CD4-positive, alpha-beta T cell (primary cell): Measurements from ENCODE around the gene KHDC3L. TPM values are rescaled to one million over a fixed set of nuclear protein-coding genes. Genes with fewer than 3 reads are reported as not detected.

Experiments used
- ATAC-seq: fragments of 200-7000 bp; cut with Tn5 transposase; one replicate; pipeline ENCODE4 v1.10.0; 2022; ENCODE audit warnings: mild to moderate bottlenecking; ENCODE audit not compliant: poor library complexity
- CTCF ChIA-PET: fragments of 350-600 bp; sonication (Branson Sonifier 250); formaldehyde crosslinking; loops from one replicate; lab custom pipeline; 2021; ENCODE audit warnings: antibody characterized with exemption, inconsistent platforms; lab: Charles Lee
- POLR2A ChIA-PET: fragments of 350-600 bp; sonication (Branson Sonifier 250); formaldehyde crosslinking; loops from one replicate; lab custom pipeline; 2021; ENCODE audit warnings: antibody characterized with exemption, inconsistent platforms; lab: Charles Lee
- DNase-seq, 14 experiments: peaks; one replicate each; pipeline ENCODE4 v3.0.0-alpha.2; 2013 to 2020; ENCODE audit warnings: mixed read lengths in 2 of 14
- H3K27ac ChIP-seq, 2 donors: one replicate each; pipeline versions ENCODE4 v1.5.1 to v1.7.0; 2013; ENCODE audit warnings: low read length in 2 of 2, low read depth in 1 of 2, mild to moderate bottlenecking in 1 of 2
- H3K27me3 ChIP-seq, 2 experiments: 1 replicate in 1 of 2; 2 replicates in 1 of 2; pipeline versions ENCODE4 v1.6.1 to v1.7.0; 2013; ENCODE audit warnings: low read length in 2 of 2, control low read depth in 1 of 2, mild to moderate bottlenecking in 1 of 2, moderate library complexity in 1 of 2; ENCODE audit not compliant: insufficient read depth in 2 of 2, control insufficient read depth in 1 of 2
- H3K36me3 ChIP-seq: one replicate; pipeline ENCODE4 v1.6.1; 2013; ENCODE audit warnings: low read length, control low read depth; ENCODE audit not compliant: insufficient read depth
- H3K4me1 ChIP-seq: one replicate; pipeline ENCODE4 v1.6.1; 2013; ENCODE audit warnings: low read length, control low read depth; ENCODE audit not compliant: insufficient read depth
- H3K4me3 ChIP-seq: one replicate; pipeline ENCODE4 v1.5.1; 2013; ENCODE audit warnings: mild to moderate bottlenecking, low read length, moderate library complexity
- H3K9me3 ChIP-seq, 2 experiments: 1 replicate in 1 of 2; 2 replicates in 1 of 2; pipeline versions ENCODE4 v1.6.1 to v1.7.0; 2013; ENCODE audit warnings: low read length in 2 of 2, mild to moderate bottlenecking in 2 of 2, control low read depth in 1 of 2, moderate library complexity in 1 of 2; ENCODE audit not compliant: control insufficient read depth in 1 of 2, insufficient read depth in 1 of 2
- H3K27ac Mint-ChIP-seq: one replicate; pipeline ENCODE4 v1.8.0; 2020; ENCODE audit warnings: mixed read lengths
- H3K27me3 Mint-ChIP-seq: one replicate; pipeline ENCODE4 v1.8.0; 2021; ENCODE audit warnings: mixed read lengths
- H3K36me3 Mint-ChIP-seq: one replicate; pipeline ENCODE4 v1.8.0; 2021; ENCODE audit warnings: low read depth, mixed read lengths
- H3K4me1 Mint-ChIP-seq: one replicate; pipeline ENCODE4 v1.8.0; 2021; ENCODE audit warnings: low read depth, mixed read lengths
- H3K4me3 Mint-ChIP-seq: one replicate; pipeline ENCODE4 v1.8.0; 2020; ENCODE audit warnings: mild to moderate bottlenecking, mixed read lengths
- H3K9me3 Mint-ChIP-seq: one replicate; pipeline ENCODE4 v1.8.0; 2020; ENCODE audit warnings: mixed read lengths
- CTCF ChIP-seq: fragments of 200-600 bp; IDR thresholded peaks from one replicate; pipeline ENCODE4 v1.8.0; 2022; ENCODE audit warnings: antibody characterized with exemption, mild to moderate bottlenecking
- intact Hi-C, 2 experiments: fragments of 100-400 bp; cut with DNase I in 1 of 2; cut with micrococcal nuclease in 1 of 2; formaldehyde crosslinking; loops; one replicate each; pipeline versions ENCODE4 v1.15.1 to v1.9.0; 2023 to 2025; cut with DNase I, micrococcal nuclease
- total RNA-seq, 174 experiments: library from RNA in 2 of 174; stranded (reverse) in 2 of 174; gene quantifications; one replicate each; pipeline ENCODE4 v1.2.3 and lab custom pipeline; 2021 to 2026

The KHDC3L gene
- total RNA-seq, 2 experiments from 2014 or later = not detected

GRCh38 chr6:73409395-73409794 lies 46.9 kb downstream of the KHDC3L start:
- no peaks in the 10 kb centered on the region for H3K9me3 ChIP-seq
- Mint-ChIP-seq H3K27ac (no peak overlapping the region), H3K36me3 (peaks cover 12% of the 10 kb centered on the region), H3K9me3 (no peaks in the 10 kb centered on the region), H3K4me3 (no peak overlapping the region), H3K4me1 (no peaks in the 10 kb centered on the region), H3K27me3 (no peaks in the 10 kb centered on the region)
- no peaks in the 10 kb centered on the region for H3K36me3 ChIP-seq
- ChIA-PET CTCF (no interaction called here), POLR2A (no interaction called here)
- intact Hi-C loops = no loop called here
- no peaks in the 10 kb centered on the region for H3K27me3 ChIP-seq
- no peak overlapping the region for H3K4me3 ChIP-seq
- H3K4me1 ChIP-seq = no peaks in the 10 kb centered on the region
- ATAC-seq (no peak), DNase-seq (no peak)
- no peak overlapping the region for H3K27ac ChIP-seq
- no peak for TF ChIP-seq CTCF

GRCh38 chr6:73413102-73413501 lies 50.6 kb downstream of the KHDC3L start:
- H3K36me3 ChIP-seq = no peaks in the 10 kb centered on the region
- Mint-ChIP-seq H3K27ac (no peak overlapping the region), H3K4me3 (no peak overlapping the region), H3K9me3 (no peaks in the 10 kb centered on the region), H3K27me3 (no peaks in the 10 kb centered on the region), H3K36me3 (peaks cover 7% of the 10 kb centered on the region), H3K4me1 (no peaks in the 10 kb centered on the region)
- H3K4me1 ChIP-seq = no peaks in the 10 kb centered on the region
- no peaks in the 10 kb centered on the region for H3K27me3 ChIP-seq
- ATAC-seq (no peak), DNase-seq (no peak)
- no peak overlapping the region for H3K27ac ChIP-seq
- no peak overlapping the region for H3K4me3 ChIP-seq
- TF ChIP-seq CTCF = no peak
- POLR2A ChIA-PET = no interaction called here
- intact Hi-C loops = no loop called here
- CTCF ChIA-PET = no interaction called here
- no peaks in the 10 kb centered on the region for H3K9me3 ChIP-seq

Other genes starting within 250 kb of the KHDC3L start
- gene KHDC1L, start 137.2 kb upstream of the KHDC3L start, total RNA-seq = not detected
- gene KHDC1, start 99.5 kb upstream of the KHDC3L start, total RNA-seq = 1 to 10 TPM in 1 of 2 experiments, under 1 TPM in 1; 0.71 to 1.2 TPM
- gene DPPA5, start 8.4 kb upstream of the KHDC3L start, total RNA-seq = not detected
- gene OOEP, start 7.2 kb downstream of the KHDC3L start, total RNA-seq = under 1 TPM; 0.38 to 0.50 TPM
- gene DDX43, start 32.2 kb downstream of the KHDC3L start, total RNA-seq = 1 to 10 TPM; 2.2 to 2.5 TPM
- 10 to 100 TPM; 11.0 to 11.9 TPM for gene CGAS, start 89.6 kb downstream of the KHDC3L start, total RNA-seq
- gene MTO1, start 99.1 kb downstream of the KHDC3L start, total RNA-seq = 10 to 100 TPM; 47.9 to 48.0 TPM
- gene EEF1A1, start 158.4 kb downstream of the KHDC3L start, total RNA-seq = over 10,000 TPM; 15,669 to 16,465 TPM